Mesothelial cell of epicardium (in vitro differentiated cells): ENCODE measurements around the gene DYRK1A. TPM values are rescaled to one million over a fixed set of nuclear protein-coding genes. Genes with fewer than 3 reads are reported as not detected.

ENCODE experiments used
- DNase-seq, 2 experiments: peaks; one replicate each; pipeline ENCODE4 v3.0.0; 2021; ENCODE audit warnings: low spot score in 2 of 2; ENCODE audit not compliant: unreplicated experiment in 2 of 2
- H3K27ac Mint-ChIP-seq: 2 replicates; pipeline ENCODE4 v1.8.0; 2021; ENCODE audit warnings: mixed read lengths
- H3K27me3 Mint-ChIP-seq: 2 replicates; pipeline ENCODE4 v1.8.0; 2021; ENCODE audit warnings: low read depth, mixed read lengths
- H3K36me3 Mint-ChIP-seq: 2 replicates; pipeline ENCODE4 v1.8.0; 2021; ENCODE audit warnings: mixed read lengths
- H3K4me1 Mint-ChIP-seq: 2 replicates; pipeline ENCODE4 v1.8.0; 2021; ENCODE audit warnings: mixed read lengths
- H3K4me3 Mint-ChIP-seq: 2 replicates; pipeline ENCODE4 v1.8.0; 2021; ENCODE audit warnings: mild to moderate bottlenecking, moderate library complexity, mixed read lengths
- H3K9me3 Mint-ChIP-seq: 2 replicates; pipeline ENCODE4 v1.8.0; 2021; ENCODE audit warnings: mixed read lengths
- total RNA-seq: library from RNA; stranded (reverse); gene quantifications from 3 replicates; pipeline ENCODE4 v1.2.1, GENCODE V29; 2021
- TF ChIP-seq, protein P1 (sequence below): fragments of 200-600 bp; sonication (generic); IDR thresholded peaks from one replicate; pipeline ENCODE4 v1.5.0; 2021; ENCODE audit warnings: antibody characterized with exemption; ENCODE audit not compliant: unreplicated experiment

Gene DYRK1A
- total RNA-seq, 1 donor from 2014 or later = 79.7 TPM

DNA sequence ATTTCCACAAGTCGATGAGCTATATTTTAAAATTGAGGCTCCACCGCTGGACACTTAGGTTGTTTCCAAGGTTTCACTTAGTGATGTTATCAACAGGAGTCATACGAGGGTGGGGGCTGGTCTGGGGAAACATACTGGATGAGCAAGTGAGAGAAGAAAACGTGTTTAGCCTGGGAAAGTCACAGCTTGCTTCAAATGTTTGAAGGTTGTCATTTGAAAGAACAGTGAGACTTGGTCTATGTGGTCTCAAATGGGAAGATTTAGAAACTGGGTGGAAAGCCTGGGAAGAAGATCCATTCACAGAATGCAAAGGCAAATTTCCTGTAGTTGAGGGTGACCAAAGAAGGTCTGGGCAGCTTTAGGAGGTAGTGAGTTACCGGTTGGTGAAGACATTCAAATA lies 9.9 kb upstream of the DYRK1A start:
- DNase-seq = no peak
- H3K9me3 Mint-ChIP-seq = peaks cover 2% of the 10 kb centered on the region
- no peaks in the 10 kb centered on the region for H3K36me3 Mint-ChIP-seq
- peaks cover 4% of the 10 kb centered on the region for H3K4me1 Mint-ChIP-seq
- no peak overlapping the region for H3K27ac Mint-ChIP-seq
- peaks cover 3% of the 10 kb centered on the region for H3K27me3 Mint-ChIP-seq
- no peak overlapping the region for H3K4me3 Mint-ChIP-seq
- TF ChIP-seq, protein P1, sequence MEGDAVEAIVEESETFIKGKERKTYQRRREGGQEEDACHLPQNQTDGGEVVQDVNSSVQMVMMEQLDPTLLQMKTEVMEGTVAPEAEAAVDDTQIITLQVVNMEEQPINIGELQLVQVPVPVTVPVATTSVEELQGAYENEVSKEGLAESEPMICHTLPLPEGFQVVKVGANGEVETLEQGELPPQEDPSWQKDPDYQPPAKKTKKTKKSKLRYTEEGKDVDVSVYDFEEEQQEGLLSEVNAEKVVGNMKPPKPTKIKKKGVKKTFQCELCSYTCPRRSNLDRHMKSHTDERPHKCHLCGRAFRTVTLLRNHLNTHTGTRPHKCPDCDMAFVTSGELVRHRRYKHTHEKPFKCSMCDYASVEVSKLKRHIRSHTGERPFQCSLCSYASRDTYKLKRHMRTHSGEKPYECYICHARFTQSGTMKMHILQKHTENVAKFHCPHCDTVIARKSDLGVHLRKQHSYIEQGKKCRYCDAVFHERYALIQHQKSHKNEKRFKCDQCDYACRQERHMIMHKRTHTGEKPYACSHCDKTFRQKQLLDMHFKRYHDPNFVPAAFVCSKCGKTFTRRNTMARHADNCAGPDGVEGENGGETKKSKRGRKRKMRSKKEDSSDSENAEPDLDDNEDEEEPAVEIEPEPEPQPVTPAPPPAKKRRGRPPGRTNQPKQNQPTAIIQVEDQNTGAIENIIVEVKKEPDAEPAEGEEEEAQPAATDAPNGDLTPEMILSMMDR = no peak

DNA sequence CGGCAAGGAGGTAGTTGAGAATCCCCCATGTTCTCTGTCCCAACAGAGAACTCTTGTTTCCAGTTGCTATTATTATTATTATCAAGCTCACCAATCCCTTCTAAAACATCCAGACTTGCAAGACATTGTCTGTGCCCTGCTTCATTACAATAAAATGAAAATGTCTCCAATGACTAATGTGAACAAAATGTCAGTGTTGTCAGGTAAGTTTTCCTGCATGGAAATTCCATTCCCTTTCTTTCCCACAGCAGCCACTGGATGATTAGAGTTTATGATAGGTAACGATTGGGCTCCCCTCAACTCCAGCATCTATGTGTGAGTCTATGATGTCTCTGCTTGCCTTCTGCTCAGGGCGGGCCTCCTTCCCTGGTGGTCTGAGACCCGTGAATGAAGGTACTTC lies 8.9 kb upstream of the DYRK1A start:
- Mint-ChIP-seq H3K36me3 (no peaks in the 10 kb centered on the region), H3K9me3 (no peaks in the 10 kb centered on the region), H3K27me3 (peaks cover 3% of the 10 kb centered on the region), H3K27ac (no peak overlapping the region), H3K4me1 (peaks cover 4% of the 10 kb centered on the region), H3K4me3 (no peak overlapping the region)
- TF ChIP-seq, protein P1 = no peak
- DNase-seq = no peak

DNA sequence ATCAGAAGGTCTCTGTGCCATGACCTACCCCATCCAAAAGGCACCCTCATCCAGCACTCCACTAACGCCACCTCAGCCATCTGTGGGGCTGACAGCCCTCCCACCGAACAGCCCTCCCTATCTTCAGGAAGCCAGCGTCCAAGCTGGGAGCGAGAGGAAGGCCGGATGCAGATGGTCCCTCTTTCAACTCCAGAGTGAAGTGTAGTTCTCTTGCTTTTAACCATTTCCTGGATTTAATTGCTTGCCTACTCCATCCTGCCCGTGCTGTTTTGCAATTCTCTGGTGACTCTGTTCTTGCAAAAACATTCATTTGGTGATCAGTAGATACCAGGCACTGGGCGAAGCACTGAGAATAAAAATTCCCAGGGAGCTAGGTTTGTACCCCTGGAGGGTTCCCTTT lies 8.2 kb upstream of the DYRK1A start:
- no peaks in the 10 kb centered on the region for H3K9me3 Mint-ChIP-seq
- H3K27me3 Mint-ChIP-seq = peaks cover 3% of the 10 kb centered on the region
- H3K4me1 Mint-ChIP-seq = peaks cover 4% of the 10 kb centered on the region

DNA sequence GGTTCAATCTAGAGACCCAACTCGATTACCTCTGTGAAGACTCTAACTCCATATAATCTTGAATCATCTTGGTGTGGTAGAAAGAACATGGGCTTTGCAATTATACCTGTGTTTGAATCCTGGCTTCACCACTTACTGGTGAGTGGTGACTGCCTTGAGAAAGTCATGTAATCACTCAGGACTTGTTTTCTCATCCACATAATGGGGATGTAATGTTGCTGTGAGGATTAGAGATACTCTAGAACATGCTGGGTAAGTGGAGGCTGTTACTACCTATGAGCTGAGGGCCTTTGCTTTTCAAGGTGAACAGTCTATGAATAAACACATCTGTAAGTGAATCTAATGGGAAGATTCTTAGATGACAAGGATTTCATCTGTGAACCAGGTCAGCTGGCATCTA lies 2.6 kb upstream of the DYRK1A start:
- H3K9me3 Mint-ChIP-seq = no peaks in the 10 kb centered on the region
- no peak overlapping the region for H3K4me3 Mint-ChIP-seq
- no peak for DNase-seq
- peaks cover 11% of the 10 kb centered on the region for H3K4me1 Mint-ChIP-seq
- no peaks in the 10 kb centered on the region for H3K36me3 Mint-ChIP-seq
- no peaks in the 10 kb centered on the region for H3K27me3 Mint-ChIP-seq
- H3K27ac Mint-ChIP-seq = no peak overlapping the region
- TF ChIP-seq, protein P1 = no peak

More for the DNA sequence above, 8.2 kb upstream of the DYRK1A start:
- Mint-ChIP-seq H3K36me3 (no peaks in the 10 kb centered on the region), H3K4me3 (no peak overlapping the region), H3K27ac (peak overlapping the region; percentile 71)
- TF ChIP-seq, protein P1 = no peak
- DNase-seq = no peak

DNA sequence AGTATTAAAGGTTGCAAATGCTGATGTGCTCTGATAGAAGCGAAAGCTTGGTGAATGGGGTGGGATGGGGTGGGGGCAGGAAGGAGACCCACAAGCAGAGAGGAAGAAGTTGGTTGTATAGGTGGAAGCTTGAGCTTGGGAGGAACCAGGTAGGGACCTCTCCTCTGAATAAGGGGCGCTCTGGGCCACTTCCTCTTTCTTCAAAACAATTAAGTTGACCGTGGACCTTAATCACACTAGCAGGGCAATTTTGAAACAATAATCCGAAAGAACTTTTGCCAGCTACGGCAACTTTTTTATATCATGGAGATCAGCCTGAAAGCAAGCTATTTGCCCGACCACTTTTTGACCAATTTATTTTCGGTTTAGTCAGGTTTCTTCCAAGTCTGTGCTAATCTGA lies 1.9 kb upstream of the DYRK1A start:
- peak overlapping the region; percentile 99 for H3K27ac Mint-ChIP-seq
- H3K4me3 Mint-ChIP-seq = peak overlapping the region; percentile 83
- H3K36me3 Mint-ChIP-seq = no peaks in the 10 kb centered on the region
- TF ChIP-seq, protein P1 = no peak
- no peaks in the 10 kb centered on the region for H3K9me3 Mint-ChIP-seq
- no peak for DNase-seq
- H3K4me1 Mint-ChIP-seq = peaks cover 18% of the 10 kb centered on the region
- H3K27me3 Mint-ChIP-seq = no peaks in the 10 kb centered on the region
